ENCODE results near the gene MCOLN3. TPM values are rescaled to one million over a fixed set of nuclear protein-coding genes. Genes with fewer than 3 reads are reported as not detected.

The MCOLN3 gene
- total RNA-seq, 1 experiment from 2014 or later: 14.2 TPM

DNA sequence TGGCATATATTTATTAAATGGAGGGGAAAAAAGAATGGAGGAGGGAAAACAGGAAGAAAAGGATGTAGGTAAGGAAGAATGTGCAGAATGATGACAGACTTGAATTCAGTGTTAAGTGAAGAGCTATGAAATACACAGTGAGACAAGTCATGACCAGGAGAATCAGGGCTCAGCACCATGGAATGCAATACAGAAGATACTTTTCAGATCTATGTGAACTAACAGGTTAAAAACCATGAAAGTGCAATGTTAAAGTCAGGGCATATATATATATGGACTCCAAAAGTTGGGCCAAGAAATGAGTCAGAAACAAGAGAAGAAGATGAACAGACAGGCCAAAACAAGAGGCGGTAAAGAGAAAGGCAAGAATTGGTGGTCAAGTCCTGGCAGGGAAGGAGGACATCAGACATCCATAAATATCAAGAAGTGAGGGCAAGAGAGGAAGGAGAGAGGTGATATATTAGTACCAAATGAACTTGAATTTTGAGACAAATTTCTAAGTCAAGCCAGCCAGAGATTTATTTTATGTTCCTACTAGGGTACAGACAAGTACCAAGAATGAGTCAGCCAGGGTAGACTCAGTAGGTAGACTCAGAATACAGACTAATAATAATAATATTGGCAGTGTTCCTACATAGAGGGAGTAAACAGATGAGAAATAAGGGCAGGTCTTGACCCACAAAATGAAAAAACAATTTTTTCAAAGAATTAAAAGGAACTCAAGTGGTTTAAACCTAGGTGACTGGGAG, 39.5 kb upstream of the MCOLN3 start:
- Histone ChIP-seq H3K36me3 (ENCODE audit: control insufficient read depth, insufficient read depth, low read length) (no peaks in the 10 kb centered on the region), H3K27me3 (ENCODE audit: control insufficient read depth, insufficient read depth, low read length) (peaks cover 40% of the 10 kb centered on the region), H3K27ac (ENCODE audit: low read length) (no peak overlapping the region), H3K9me3 (ENCODE audit: control insufficient read depth, insufficient read depth, low read depth, low read length) (no peaks in the 10 kb centered on the region), H3K4me1 (ENCODE audit: control insufficient read depth, insufficient read depth, low read length) (no peaks in the 10 kb centered on the region), H3K4me3 (ENCODE audit: low read depth in 2 of 2, low read length in 2 of 2) (no peak overlapping the region)
- ChIA-PET CTCF (interaction anchor here (0.7 kb wide), 1 partner anchor 18 kb away, joined by 5 read pairs; no protein-coding TSS in a partner anchor), POLR2A (no interaction called here)
- DNase-seq (ENCODE audit: low read depth, low spot score) (no peak), ATAC-seq (no peak)
- BruUV-seq (replicated peaks): no TSS peak
- intact Hi-C loops (cut with micrococcal nuclease; ENCODE audit: unreplicated experiment): no loop called here
- in situ Hi-C loops (cut with HindIII; ENCODE audit: low pct_unique_long_range_greater_than_20kb, low sequenced_read_pairs): no loop called here
- TF ChIP-seq TCF7L2 (IDR thresholded peaks at IDR 0.05; ENCODE audit: low read depth, low read length) (no peak), POLR2AphosphoS5 (IDR thresholded peaks at IDR 0.05; ENCODE audit: low read depth, low read length) (no peak), SIN3A (IDR thresholded peaks at IDR 0.05; ENCODE audit: borderline replicate concordance, insufficient read depth, low read depth, low read length) (no peak)
- TF ChIP-seq, protein P1, sequence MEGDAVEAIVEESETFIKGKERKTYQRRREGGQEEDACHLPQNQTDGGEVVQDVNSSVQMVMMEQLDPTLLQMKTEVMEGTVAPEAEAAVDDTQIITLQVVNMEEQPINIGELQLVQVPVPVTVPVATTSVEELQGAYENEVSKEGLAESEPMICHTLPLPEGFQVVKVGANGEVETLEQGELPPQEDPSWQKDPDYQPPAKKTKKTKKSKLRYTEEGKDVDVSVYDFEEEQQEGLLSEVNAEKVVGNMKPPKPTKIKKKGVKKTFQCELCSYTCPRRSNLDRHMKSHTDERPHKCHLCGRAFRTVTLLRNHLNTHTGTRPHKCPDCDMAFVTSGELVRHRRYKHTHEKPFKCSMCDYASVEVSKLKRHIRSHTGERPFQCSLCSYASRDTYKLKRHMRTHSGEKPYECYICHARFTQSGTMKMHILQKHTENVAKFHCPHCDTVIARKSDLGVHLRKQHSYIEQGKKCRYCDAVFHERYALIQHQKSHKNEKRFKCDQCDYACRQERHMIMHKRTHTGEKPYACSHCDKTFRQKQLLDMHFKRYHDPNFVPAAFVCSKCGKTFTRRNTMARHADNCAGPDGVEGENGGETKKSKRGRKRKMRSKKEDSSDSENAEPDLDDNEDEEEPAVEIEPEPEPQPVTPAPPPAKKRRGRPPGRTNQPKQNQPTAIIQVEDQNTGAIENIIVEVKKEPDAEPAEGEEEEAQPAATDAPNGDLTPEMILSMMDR (IDR thresholded peaks at IDR 0.05): no peak
- TF ChIP-seq, protein P2, sequence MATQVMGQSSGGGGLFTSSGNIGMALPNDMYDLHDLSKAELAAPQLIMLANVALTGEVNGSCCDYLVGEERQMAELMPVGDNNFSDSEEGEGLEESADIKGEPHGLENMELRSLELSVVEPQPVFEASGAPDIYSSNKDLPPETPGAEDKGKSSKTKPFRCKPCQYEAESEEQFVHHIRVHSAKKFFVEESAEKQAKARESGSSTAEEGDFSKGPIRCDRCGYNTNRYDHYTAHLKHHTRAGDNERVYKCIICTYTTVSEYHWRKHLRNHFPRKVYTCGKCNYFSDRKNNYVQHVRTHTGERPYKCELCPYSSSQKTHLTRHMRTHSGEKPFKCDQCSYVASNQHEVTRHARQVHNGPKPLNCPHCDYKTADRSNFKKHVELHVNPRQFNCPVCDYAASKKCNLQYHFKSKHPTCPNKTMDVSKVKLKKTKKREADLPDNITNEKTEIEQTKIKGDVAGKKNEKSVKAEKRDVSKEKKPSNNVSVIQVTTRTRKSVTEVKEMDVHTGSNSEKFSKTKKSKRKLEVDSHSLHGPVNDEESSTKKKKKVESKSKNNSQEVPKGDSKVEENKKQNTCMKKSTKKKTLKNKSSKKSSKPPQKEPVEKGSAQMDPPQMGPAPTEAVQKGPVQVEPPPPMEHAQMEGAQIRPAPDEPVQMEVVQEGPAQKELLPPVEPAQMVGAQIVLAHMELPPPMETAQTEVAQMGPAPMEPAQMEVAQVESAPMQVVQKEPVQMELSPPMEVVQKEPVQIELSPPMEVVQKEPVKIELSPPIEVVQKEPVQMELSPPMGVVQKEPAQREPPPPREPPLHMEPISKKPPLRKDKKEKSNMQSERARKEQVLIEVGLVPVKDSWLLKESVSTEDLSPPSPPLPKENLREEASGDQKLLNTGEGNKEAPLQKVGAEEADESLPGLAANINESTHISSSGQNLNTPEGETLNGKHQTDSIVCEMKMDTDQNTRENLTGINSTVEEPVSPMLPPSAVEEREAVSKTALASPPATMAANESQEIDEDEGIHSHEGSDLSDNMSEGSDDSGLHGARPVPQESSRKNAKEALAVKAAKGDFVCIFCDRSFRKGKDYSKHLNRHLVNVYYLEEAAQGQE (IDR thresholded peaks at IDR 0.05; ENCODE audit: insufficient read depth in 1 of 2, low read depth in 2 of 2, low read length in 1 of 2): no peak

DNA sequence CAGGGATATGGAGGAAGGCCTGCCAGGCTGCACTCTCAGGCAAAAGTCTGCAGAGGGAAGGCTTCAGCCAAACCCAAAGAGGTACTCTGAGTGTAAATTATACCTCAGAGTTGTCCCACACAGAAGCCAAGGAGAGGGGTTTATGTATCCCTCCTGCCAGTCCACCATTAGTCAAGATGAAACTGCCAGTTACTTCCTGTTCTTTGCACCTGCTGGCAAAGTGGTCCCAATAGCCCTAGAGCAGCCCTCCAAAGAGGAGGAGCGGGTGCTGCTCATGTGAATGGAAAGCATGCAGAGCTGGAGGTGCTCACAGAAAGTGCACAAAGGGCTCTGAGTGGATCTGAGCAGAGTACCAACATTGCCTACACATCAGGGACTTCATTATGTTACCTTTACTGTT, 37.1 kb upstream of the MCOLN3 start:
- no peak for ATAC-seq
- no peaks in the 10 kb centered on the region for H3K9me3 ChIP-seq (ENCODE audit: control insufficient read depth, insufficient read depth, low read depth, low read length)
- in situ Hi-C loops (cut with HindIII; ENCODE audit: low pct_unique_long_range_greater_than_20kb, low sequenced_read_pairs) (no loop called here), intact Hi-C loops (cut with micrococcal nuclease; ENCODE audit: unreplicated experiment) (no loop called here)
- BruUV-seq (replicated peaks): no TSS peak
- H3K27me3 ChIP-seq (ENCODE audit: control insufficient read depth, insufficient read depth, low read length): peaks cover 25% of the 10 kb centered on the region; the same call in 1 of the 2 replicates
- H3K36me3 ChIP-seq (ENCODE audit: control insufficient read depth, insufficient read depth, low read length): no peaks in the 10 kb centered on the region
- POLR2A ChIA-PET: no interaction called here
- H3K27ac ChIP-seq (ENCODE audit: low read length): no peak overlapping the region
- H3K4me1 ChIP-seq (ENCODE audit: control insufficient read depth, insufficient read depth, low read length): no peaks in the 10 kb centered on the region
- no peak overlapping the region for H3K4me3 ChIP-seq (ENCODE audit: low read depth in 2 of 2, low read length in 2 of 2)
- no peak for DNase-seq (ENCODE audit: low read depth, low spot score)
- CTCF ChIA-PET: interaction anchor here (1.1 kb wide), 1 partner anchor 24 kb away, joined by 3 read pairs; no protein-coding TSS in a partner anchor
- TF ChIP-seq TCF7L2 (IDR thresholded peaks at IDR 0.05; ENCODE audit: low read depth, low read length) (no peak), POLR2AphosphoS5 (IDR thresholded peaks at IDR 0.05; ENCODE audit: low read depth, low read length) (no peak), SIN3A (IDR thresholded peaks at IDR 0.05; ENCODE audit: borderline replicate concordance, insufficient read depth, low read depth, low read length) (no peak)
- TF ChIP-seq, protein P2 (IDR thresholded peaks at IDR 0.05; ENCODE audit: insufficient read depth in 1 of 2, low read depth in 2 of 2, low read length in 1 of 2): no peak
- TF ChIP-seq, protein P1 (IDR thresholded peaks at IDR 0.05): no peak
